NCI-H187 (cell line): ENCODE measurements around the gene COL6A1.
"Not testable (repeated sequence)": the region's sequence is repeated elsewhere in the genome, so short reads cannot be mapped to it uniquely, and the experiment has no call there.

ENCODE experiments used
- DNase-seq, 2 experiments: peaks; one replicate each; lab custom pipeline; 2025; lab: John Stamatoyannopoulos, UW

The COL6A1 gene

DNA sequence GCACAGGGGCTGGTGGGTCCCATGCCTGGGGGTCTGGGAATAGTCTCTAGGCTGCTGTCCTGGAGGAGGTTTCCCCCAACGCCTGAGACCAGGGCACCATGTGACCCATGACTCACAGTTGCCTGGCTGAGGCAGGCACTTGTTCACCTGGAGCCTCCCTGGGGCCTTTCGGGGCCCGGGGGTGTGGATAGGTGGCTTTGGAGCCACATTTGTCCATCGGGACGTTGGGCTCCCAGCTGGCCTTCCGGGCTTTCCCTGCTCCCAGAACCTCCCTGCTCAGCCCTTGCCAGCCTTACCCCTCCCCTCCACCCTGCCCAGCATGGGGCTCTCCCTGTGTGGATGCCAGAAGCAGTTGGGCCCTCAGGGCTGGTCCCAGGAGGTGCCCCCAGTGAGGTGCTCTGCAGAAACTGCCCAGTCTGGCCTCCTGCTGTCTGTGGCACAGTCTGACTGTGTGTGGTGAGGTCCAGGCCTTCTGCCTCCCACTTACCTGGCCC is 14.2 kb downstream of the COL6A1 start:
- no peak for DNase-seq

DNA sequence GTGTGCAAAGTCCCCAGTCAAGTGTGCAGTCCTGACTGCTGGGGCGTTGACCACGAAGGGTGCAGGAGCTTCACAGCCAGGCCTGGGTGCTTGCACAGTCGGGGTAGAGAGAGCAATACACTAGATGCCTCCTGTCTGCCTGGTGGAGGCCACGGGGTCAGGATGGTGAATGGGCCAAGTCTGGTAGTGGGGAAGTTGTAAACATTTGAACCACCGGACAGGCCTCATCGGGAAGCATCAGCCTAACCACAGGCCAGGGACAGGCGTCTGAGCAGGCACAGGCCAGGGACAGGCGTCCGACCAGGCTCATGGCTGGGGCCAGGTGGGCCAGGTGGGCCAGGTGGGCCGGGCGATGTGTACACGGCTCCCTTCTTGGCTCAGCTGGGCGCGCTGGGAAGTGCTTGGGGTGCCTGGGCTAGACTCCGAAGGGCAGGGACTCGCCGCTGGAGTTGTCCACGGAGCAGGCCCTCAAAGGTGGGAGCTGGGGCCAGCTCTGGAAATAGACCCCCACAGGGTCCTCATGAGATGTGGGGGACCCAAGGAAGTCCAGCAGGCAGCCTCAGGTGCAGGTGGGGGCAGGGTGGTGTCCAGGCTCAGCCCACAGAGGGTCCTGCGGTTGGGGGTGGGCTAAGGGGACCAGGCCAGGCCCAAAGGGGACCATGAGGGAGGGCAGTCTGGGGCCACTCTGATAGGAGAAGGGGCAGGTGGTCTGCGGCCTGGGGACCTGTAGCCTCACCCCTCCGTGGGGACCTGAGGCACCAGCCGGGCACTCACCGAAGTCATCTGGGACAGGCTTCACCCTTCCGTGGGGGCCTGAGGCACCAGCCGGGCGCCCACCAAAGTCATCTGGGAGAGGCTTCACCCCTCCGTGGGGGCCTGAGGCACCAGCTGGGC is 15.0 kb downstream of the COL6A1 start:
- no peak for DNase-seq

DNA sequence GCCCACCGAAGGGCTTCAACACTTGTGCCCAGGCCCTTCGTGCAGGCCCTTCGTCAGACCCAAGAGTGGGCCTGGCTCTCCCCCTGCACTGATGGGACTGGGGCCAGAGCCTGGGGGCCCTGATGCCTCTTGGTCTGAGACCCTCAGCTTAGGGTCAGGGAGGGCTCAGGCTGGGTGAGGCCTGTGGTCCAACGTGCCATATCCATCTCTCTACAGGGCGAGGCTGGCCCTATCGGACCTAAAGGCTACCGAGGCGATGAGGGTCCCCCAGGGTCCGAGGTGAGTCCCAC is 15.6 kb downstream of the COL6A1 start:
- DNase-seq, result no peak

DNA sequence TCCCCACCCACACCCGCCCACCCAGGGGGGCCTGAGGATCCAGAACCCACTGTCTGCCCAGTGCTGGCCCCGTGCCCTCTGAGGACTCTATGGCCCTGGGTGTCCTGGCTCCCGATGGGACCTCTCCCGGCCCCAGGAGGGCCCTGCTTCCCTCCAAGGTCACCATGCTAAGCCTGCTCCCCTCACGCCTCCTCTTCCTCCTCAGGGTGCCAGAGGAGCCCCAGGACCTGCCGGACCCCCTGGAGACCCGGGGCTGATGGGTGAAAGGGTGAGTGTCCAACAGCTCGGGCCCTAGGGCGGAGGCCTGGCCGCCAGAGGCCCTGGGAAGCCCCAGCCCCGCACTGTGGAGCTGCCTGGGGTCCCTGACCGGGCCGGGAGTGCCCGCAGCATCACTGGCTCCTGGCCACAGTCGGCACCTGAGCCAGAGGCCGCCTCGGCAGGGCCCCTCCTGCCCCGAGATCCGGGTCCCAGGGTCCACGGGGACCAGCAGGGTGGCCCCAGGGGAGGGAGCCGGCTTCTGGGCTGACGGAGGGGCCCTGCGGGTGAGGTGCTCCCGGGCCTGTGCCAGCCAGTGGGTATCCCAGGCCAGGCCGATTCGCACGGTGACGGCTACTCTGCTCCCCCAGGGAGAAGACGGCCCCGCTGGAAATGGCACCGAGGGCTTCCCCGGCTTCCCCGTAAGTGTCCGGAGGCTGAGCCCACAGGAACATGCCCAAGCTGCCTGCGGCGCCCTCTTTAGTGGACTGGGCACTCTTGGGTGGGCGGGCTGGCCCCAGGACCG is 16.1 kb downstream of the COL6A1 start:
- DNase-seq, result no peak

DNA sequence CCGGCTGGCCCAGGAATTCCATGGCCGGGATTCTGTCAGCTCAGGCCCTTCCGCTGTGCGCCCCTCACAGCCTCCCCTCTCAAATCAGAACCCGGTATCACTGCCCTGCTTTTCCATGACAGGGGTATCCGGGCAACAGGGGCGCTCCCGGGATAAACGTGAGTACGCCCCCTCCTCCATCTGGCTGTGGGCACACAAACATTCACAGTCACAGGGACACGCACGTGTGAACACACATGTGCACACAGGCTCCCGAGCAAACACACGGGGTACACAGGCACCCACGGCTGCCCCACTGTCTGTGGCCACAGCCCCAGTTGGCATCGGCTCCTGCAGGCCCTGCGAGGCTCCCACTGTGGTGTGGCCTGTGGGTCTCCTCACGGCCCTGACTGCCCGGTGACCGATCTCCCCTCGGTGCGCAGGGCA is 16.7 kb downstream of the COL6A1 start:
- DNase-seq, result no peak

DNA sequence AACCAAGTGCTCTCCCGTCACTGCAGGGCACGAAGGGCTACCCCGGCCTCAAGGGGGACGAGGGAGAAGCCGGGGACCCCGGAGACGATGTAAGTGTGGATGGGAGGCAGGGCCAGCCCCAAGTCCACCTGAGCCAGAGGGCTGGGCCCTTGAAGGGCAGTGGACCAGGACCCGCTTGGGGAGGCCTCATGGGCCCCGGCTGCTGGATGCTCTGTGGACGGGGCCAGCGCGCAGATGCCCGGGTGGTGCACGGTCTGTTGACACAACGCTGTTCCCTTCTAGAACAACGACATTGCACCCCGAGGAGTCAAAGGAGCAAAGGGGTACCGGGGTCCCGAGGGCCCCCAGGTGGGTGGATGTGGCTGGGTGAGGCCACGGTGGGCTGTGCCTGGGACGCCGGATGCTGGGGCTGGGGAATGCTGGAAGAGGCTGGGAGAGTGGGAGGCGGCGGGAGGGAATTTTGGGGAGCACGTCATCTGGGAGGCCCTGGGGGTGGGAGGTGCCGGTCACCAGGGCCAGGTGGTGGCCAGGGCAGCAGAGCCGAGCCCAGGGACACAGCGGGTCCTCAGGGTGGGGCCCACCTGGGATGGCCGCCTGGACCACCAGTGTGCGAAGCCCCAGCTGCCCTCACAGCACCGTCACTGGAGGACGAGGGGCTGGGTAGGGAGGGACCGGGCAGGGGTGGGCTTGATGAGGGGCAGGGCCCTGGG is 17.5 kb downstream of the COL6A1 start:
- DNase-seq, result no peak

DNA sequence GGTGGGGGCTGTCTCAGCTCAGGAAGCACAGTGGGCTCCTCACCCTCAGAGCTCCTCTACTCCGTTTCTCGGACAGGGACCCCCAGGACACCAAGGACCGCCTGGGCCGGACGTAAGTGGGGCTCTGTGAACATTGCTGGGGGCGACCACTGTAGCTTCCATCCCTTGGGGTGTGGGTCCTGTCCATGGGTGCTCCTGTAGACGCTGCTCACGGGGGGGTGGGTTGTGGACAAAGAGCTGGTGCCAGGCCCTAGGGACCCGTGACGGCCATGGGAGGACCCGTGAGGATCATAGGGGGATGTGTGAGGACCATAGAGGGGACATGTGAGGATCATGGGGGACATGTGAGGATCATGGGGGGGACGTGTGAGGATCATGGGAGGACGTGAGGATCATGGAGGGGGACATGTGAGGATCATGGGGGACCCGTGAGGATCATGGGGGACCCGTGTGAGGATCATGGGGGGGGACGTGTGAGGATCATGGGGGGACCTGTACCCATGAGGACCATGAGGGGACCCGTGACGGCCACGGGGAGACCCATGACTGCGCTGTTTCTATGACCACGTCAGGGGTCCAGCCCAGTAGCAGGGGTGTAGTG is 18.1 kb downstream of the COL6A1 start:
- no peak for DNase-seq

DNA sequence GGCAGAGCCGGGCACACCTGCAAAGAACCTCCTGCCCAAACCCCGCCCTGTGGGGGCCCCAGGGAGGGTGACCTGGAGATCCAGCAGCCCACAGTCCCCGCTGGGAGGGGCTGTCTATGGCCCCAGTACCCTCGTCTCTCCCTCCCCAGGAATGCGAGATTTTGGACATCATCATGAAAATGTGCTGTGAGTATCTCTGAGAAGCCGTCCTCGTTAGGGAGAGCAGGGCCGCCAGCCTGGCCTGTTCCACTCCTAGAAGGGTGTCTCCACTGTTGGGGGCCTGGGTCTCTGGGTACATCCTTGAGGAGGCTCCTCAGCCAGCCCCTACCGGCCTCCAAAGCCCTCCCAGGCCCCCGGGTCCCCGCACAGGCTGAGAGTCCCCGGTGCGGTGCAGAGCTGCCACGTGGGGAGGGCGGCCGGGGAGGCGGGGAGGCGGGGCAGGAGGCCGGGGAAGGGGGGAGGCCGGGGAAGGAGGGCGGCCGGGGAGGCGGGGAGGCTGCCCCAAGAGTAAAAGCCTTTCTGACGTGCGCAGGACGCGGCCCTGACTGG is 18.7 kb downstream of the COL6A1 start:
- no peak for DNase-seq

DNA sequence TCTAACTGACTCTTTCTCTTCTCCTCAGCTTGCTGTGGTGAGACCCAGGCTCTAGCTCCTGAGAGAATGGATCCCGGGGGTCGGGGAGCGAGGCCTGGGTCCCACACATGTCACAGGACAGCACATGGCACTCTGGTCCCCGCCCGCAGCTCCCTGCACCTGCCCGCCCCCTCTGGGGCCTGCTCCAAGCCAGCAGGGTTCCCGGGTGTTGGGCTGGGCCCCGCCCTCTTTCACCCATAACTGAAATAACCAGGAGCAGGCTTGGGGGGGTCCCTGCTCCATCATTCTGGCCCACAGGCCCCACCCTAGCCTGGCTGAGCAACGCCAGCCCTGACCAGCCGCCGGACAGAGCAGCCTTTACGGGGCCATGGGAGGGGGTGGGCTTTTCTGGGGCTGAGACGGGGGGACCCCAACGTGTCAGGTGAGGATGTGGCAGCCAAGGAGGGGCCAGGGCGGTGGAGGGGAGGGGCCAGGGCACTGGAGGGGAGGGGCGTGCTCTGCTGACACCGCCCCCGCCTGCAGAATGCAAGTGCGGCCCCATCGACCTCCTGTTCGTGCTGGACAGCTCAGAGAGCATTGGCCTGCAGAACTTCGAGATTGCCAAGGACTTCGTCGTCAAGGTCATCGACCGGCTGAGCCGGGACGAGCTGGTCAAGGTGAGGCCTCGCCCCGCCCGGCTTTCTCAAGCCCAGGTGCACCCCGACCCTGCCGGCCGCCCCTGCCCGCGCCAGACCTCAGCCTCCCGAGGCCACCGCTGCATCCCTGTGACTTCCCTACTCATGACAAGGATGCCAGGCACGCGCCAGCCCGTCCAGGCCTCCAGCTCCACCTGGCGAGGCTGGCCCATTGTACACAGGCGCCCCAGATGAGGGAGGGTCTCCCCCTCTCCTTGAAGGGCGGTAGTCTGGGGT is 19.4 kb downstream of the COL6A1 start:
- no peak for DNase-seq

DNA sequence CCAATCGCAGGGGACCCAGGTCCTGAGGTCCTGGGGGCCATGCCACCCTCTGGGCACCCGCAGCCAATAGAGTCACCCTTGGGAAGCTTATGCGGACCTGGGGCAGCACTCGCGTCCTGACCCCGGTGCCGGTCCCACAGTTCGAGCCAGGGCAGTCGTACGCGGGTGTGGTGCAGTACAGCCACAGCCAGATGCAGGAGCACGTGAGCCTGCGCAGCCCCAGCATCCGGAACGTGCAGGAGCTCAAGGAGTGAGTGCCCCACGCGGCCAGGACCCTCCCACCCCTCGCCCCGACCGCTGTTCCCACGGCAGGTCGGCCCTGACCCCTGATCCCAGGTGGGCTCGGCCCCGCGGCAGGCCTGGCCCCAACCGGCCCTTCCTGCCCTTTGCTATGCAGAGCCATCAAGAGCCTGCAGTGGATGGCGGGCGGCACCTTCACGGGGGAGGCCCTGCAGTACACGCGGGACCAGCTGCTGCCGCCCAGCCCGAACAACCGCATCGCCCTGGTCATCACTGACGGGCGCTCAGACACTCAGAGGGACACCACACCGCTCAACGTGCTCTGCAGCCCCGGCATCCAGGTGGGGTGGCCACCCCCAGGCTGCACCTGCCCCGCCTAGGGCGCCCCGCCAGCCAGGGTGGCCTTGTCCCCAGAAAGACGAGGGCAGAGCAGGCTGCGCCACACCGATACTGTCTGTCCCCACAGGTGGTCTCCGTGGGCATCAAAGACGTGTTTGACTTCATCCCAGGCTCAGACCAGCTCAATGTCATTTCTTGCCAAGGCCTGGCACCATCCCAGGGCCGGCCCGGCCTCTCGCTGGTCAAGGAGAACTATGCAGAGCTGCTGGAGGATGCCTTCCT is 20.5 kb downstream of the COL6A1 start:
- DNase-seq, result no peak

DNA sequence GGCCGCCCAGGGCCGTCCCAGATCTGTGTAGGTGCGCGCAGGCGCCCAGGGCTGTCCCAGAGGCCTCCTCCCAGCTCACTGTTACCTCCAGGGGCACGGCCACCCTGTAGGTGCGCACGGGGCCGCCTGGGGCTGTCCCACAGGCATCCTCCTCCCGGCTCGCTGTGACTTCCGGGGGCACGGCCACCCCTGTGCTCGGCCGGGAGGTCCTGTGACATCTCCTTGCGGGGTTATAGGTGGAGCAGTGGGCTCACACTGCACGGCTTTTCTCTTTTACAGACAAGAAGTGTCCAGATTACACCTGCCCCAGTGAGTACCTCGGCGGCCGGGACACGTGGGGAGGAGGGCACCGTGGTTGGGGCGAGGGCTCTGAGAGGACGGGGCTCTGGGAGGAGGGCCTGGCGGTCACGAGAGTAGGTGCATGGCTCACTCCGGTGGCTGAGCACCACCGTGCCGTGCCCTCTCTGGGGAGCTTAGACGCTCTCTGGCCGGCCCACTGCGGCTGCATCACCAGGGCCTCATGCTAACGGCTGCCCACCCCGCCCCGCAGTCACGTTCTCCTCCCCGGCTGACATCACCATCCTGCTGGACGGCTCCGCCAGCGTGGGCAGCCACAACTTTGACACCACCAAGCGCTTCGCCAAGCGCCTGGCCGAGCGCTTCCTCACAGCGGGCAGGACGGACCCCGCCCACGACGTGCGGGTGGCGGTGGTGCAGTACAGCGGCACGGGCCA is 21.4 kb downstream of the COL6A1 start:
- DNase-seq, result no peak

DNA sequence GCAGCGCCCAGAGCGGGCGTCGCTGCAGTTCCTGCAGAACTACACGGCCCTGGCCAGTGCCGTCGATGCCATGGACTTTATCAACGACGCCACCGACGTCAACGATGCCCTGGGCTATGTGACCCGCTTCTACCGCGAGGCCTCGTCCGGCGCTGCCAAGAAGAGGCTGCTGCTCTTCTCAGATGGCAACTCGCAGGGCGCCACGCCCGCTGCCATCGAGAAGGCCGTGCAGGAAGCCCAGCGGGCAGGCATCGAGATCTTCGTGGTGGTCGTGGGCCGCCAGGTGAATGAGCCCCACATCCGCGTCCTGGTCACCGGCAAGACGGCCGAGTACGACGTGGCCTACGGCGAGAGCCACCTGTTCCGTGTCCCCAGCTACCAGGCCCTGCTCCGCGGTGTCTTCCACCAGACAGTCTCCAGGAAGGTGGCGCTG is 22.0 kb downstream of the COL6A1 start:
- no peak for DNase-seq

DNA sequence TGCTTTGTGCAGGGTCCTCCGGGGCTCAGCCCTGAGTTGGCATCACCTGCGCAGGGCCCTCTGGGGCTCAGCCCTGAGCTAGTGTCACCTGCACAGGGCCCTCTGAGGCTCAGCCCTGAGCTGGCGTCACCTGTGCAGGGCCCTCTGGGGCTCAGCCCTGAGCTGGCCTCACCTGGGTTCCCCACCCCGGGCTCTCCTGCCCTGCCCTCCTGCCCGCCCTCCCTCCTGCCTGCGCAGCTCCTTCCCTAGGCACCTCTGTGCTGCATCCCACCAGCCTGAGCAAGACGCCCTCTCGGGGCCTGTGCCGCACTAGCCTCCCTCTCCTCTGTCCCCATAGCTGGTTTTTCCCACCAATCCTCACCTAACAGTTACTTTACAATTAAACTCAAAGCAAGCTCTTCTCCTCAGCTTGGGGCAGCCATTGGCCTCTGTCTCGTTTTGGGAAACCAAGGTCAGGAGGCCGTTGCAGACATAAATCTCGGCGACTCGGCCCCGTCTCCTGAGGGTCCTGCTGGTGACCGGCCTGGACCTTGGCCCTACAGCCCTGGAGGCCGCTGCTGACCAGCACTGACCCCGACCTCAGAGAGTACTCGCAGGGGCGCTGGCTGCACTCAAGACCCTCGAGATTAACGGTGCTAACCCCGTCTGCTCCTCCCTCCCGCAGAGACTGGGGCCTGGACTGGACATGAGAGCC is 22.7 kb downstream of the COL6A1 start:
- no peak for DNase-seq

DNA sequence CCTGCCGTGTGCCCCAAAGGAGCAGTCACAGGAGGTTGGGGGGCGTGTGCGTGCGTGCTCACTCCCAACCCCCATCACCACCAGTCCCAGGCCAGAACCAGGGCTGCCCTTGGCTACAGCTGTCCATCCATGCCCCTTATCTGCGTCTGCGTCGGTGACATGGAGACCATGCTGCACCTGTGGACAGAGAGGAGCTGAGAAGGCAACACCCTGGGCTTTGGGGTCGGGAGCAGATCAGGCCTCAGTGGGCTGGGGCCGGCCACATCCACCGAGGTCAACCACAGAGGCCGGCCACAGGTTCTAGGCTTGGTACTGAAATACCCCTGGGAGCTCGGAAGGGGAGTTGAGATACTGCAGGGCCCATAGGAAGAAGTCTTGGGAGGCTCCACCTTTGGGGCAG is 23.5 kb downstream of the COL6A1 start:
- no peak for DNase-seq

DNA sequence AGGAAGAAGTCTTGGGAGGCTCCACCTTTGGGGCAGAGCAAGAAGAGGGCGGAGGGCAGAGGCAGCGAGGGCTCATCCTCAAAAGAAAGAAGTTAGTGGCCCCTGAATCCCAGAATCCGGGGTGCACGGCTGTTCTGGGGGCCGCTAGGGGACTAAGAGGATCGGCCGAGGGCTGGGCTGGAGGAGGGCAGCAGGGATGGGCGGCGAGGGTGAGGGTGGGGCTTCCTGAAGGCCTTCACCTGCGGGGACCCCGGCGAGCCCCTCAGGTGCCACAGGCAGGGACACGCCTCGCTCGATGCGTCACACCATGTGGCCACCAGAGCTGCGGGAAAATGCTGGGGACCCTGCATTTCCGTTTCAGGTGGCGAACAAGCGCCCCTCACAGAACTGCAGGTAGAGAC is 23.9 kb downstream of the COL6A1 start:
- no peak for DNase-seq

DNA sequence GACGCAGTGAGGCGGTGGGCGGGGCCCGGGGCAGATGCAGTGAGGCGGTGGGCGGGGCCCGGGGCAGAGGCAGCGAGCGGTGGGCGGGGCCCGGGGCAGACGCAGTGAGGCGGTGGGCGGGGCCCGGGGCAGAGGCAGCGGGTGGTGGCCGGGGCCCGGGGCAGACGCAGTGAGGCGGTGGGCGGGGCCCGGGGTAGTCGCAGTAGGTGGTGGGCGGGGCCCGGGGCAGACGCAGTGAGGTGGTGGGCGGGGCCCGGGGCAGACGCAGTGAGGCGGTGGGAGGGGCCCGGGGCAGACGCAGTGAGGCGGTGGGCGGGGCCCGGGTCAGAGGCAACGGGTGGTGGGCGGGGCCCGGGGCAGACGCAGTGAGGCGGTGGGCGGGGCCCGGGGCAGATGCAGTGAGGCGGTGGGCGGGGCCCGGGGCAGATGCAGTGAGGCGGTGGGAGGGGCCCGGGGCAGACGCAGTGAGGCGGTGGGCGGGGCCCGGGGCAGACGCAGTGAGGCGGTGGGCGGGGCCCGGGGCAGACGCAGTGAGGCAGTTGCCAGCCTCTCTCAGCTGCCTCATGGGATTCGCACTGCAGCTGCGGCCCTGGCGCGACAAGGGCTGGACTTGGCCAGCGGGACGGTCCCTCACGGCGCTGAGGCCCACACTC is 24.4 kb downstream of the COL6A1 start:
- not testable (repeated sequence) for DNase-seq

DNA sequence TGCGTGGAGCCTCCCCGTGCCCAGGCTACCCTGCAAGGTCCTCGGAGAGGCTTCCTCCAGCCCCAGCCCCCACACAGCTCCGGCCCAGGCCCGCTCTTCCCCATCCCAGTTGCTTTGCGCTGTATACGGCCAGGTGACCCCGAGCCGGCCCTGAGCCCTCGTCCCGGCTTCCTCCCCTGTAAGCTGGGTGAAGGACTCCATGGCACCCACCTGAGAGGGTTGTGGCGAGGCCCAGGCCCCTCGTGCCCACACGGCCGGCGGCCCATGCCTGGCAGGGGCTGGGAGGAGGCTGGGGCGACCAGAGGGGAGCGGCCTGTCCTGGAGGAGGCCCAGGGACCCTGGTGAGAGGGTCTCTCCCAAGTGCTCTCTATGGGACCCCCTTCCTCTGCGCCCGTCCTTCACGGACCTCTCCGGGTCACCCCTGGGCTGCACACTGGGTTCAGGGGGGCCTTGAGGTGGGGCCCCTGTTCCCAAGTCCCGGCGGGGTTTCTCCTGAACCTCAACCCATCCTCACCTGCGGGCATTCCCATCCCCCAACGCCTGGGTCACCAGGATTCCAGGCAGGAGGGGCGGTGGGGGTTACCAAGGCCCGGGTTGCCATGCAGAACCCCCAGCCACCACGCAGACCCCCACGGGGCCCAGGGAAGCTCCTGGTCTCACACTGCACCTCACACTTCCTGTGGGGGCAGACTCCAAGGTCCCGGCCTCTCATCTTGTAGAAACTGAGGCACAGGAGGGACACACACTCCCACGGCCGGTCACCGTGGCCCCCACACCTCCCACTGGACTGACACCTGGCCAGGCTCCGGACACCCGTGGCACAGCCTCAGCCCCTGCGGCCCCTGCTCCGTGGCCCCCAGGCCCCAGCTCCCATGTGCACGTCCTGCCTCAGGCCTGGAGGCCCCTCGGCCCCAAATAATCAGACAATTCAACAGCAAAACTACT is 25.2 kb downstream of the COL6A1 start:
- DNase-seq, result no peak
